DMS153 treated with DMSO at 0.1 percent for 48 hours (cell line): ENCODE measurements around the gene HBP1.
"Not testable (repeated sequence)": the region's sequence is repeated elsewhere in the genome, so short reads cannot be mapped to it uniquely, and the experiment has no call there.

Experiments
- DNase-seq: peaks from one replicate; lab custom pipeline; 2025; ENCODE audit not compliant: unreplicated experiment; lab: John Stamatoyannopoulos, UW

The HBP1 gene

DNA sequence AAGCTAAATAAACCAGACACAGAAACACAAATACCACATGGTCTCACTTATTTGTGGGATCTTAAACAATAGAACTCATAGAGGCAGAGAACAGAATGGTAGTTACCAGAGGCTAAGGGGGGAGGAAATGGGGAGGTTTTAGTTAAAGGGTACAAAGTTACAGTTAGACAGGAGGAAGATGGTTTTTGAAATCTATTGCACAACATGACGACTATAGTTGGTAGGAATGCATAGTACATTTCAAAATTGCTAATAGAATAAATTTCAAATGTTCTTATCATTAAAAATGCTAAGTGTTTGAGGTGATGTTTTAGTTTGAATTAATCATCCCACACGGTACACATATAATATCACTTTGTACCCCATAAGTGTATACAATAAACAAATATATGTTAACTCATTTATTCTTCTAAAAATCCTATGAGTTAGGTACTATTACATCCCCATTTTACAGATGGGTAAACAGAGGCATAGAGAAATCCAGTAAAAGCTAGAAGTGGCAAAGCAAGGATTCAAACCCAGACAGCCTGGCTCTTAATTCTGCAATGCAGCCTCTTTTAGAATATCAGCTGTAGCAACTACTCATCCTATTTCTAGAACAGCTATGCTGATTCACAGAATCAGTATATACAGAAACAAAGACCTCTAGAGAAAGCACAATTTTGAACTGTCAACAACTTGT, 50.9 kb downstream of the HBP1 start:
- DNase-seq: no peak

DNA sequence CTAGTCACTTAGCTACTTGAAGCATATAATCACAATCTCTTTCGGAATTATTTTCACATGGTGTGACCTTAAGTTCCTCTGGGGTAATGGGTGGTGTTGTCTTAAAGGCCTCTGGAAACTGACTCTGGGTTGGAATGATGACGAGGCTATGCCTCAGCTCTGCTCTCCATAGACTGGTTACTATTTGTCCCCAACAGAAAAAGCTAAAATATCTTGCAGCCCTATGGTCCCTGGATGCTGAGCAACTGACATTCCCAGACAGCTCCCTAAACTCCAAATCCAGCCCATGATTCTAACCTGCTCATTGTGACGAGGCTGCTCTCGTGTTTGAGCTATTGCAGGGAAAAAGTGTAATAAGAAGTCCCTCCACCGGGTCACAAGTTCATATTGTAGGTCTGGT, 51.6 kb downstream of the HBP1 start:
- no peak for DNase-seq

DNA sequence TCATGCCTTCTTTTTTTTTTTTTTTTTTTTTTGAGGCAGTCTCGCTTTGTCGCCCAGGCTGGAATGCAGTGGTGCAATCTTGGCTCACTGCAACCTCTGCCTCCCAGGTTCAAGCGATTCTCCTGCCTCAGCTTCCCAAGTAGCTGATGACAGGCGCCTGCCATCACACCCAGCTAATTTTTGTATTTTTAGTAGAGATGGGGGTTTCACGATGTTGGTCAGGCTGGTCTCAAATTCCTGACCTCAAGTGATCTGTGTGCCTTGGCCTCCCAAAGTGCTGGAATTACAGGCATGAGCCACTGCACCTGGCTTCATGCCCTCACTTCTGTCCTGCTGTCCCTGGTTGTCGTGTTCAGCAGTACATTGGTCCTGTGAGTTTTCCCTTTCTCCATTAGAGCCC, 52.0 kb downstream of the HBP1 start:
- DNase-seq: not testable (repeated sequence)

DNA sequence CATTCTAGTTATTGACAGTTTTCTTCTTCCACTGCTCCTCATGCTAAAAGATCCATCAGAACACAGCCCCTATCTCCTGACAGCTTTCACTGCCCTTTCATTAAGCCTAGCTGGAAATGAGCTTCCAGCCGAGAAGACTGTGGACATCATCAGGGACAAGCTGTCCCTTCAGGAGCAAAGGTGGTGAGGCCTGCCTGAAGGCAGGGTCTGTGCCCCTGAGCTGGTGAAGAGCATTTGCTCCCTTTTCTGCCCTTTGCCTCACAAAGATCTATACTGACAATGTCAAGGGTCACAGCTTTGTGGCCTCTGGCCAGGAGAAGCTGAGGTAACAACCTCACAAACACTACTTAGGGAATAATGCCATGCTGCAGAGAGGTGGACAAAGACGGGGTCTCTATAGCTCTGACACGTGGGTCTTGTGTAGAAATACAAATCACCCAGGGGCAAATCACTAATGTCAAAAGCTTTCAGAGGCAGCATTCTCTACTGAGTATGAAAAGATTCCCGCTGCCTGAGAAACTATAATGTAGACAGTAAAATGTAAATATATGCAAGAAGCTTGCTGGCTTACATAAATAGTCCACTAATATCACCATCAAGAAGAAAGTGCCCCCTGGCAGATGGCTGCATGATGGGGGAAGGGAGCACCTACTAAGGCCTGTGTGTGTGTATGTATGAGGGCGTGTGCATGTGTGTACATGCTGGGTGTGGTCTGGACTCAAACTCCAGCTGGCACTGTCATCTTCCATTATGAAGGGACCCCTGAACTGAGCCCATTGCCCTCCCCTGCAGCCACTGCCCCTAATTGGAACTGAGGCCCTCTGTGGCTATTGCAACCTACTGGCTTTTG, 55.8 kb downstream of the HBP1 start:
- DNase-seq: no peak

DNA sequence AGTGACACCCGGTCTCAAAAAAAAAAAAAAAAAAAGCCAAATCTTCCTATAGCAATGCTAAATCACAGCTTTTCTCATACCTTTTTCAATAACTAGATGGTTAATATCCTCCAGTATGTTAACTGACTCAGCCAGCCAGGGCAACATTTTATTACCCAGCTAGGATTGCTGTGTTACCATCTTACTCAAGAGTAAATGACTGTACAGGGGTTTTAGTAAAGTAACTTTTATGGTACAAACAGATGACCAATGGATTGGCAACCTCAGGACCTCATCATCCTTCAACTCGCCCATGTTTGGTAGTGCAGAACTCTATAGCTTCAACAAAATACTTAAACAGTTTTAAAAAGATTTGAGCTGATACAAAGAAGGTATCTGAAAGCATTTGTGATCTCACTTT, 59.5 kb downstream of the HBP1 start:
- DNase-seq: no peak

DNA sequence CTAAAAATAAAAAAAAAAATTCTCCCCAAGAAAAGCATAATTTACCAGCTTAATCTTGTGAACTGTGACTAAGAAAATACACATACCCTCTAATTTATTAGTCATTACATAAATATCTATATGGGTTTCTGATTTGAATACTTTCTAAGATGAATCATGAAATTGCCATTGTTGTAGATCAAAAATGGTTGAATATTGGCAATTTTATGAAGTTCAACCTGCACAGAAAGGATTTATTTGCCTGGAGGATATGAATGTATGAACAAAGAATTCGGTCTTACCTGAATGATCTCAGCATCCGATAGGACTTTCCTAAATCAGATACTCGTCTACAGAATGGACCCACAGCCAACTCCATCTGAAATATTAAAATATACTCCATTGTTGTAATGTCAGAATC, 61.5 kb downstream of the HBP1 start:
- no peak for DNase-seq

DNA sequence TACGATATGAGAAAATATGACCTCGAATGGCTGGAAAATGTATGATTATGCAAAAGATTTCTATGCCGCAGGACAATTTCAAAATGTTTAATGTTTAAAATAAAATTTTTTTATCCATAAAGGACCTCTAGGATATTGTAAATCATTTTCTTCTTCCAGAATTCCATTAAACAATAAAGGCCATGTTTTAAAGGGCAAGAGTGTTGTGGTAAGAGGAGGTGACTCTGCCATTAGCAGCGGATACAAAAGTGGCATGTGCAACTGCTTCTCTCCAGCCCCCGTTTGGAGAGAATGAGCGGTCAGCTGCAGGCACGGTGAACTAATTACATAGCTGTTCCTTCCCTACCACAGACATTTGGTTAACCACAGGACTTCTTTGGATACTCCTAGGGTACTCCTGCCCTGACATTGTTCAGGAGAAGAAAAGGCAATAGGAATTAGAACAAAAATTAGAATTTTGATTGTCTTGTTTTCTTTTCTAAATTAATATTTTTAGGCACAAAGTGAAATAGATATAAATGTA, 63.8 kb downstream of the HBP1 start:
- DNase-seq: no peak

DNA sequence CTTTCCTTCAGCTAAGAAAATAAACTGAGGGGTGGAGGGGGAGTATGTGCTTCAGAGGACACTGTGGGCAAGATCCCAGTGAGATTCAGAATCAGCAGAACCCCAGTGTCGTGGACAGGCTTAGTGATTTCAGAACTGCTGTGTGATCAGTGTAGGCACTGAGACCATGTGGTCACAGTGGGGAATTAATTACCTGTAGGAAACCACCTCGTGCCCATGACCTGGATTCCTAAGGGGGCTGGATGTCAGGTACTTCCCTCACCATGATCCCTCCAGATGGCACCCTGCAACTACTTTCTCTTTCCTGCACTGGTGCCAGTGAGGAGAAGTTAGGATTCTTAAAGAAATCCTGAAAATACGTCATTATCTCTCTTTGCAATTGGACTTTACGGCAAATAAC, 64.4 kb downstream of the HBP1 start:
- no peak for DNase-seq

DNA sequence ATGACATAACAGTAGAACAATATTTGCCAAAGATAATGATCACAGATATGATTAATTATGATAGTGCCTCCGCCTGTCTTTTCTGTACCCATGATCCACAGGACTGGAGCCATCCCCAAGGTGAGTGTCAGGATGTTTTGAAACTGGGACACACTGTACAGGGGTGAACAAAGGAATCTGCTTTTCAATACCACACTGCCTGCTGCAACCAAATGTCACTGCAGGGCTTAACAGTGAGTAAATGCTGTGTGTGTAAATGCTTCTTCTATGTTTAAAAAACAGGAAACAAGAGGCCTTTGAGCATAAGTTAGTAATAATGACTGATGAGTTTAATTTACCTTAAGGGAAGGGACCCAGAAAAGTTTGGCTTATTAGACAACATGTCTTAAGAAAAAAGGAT, 65.2 kb downstream of the HBP1 start:
- no peak for DNase-seq

DNA sequence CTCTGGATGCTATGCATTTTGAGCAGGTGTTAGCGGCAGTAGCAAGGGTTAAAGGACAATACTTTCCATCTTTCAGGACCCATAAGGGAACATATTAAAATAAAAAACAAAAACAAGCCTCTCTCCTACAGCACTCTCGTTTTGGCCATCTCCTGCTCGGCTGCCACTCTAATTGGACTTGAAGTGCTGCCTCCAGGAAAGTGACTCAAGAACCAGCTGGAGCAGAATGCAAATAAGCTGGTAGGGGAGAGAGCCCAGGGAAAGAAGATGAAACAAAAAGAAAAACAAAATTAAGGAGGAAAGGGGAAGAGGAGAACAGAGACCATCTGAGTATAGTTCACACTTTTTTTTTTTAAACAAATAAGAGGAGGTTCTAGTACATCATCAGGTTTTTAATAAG, 65.6 kb downstream of the HBP1 start:
- DNase-seq: no peak

DNA sequence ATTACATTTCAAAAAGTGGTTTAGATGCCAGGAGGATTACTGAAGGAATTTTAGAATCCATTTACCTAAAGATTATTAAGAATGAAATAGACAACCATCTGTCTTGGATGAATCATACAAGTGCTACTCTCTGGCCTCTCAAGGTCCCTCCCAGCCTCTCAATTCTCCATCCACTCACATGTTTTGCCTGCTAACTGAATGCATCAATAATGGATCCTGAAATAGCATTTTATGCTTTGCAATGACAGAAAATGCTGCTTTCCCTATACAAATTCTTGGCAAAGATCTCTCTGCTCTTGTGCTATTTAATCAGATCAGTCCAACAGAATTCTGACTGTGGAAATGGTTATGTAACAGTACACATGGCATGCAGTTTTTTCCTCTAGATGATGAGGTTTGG, 68.1 kb downstream of the HBP1 start:
- no peak for DNase-seq

DNA sequence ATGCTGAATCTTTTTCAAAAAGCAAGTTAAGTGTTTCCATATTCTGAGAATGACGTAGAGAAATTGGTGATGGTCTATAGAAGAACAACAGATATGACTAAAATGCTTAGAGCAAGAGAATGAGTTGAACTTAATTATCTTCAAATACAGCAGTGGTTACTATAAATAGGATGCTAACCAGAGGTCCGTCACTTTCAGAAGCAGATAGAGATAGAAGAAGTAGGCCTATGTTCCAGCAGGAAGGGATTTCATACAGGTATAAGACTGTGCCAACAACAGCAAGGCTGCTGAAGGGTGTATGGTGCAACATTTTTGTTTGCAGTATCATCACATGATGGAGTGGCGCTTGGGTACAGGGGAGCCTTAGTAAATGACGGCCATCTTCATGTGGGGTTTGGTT, 68.6 kb downstream of the HBP1 start:
- DNase-seq: no peak

DNA sequence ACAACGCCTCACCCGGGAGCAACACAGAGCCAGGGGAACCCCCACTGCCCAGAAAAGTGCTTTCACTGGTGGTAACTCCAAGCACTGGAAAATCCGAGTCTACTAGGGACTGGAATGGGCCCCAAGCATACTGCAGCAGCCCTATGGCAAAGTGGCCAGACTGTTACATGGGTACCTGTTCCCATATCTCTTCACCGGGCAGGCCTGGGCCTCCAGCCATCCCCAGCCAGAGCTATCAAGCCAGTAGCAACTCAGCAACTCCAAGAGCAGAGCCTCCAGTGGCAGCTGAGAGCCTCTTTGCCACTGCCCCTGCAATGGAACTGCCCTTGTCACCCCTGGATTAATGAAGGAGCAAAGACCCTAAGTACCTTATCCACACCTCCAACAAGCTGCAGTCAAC, 73.5 kb downstream of the HBP1 start:
- no peak for DNase-seq

DNA sequence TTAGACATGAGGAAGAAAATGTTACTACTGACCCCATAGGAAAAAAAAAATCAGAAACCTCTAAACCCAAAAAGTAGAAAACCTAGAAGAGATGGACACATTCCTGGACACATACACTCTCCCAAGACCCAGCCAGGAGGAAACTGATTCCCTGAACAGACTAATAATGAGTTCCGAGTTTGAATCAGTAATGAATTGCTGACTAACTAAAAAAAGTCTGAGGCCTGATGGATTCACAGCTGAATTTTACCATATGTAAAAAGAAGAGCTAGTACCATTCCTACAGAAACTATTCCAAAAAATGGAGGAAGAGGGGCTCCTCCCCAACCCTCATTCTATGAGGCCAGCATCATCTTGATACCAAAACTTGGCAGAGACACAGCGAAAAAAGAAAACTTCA, 75.8 kb downstream of the HBP1 start:
- DNase-seq: no peak

DNA sequence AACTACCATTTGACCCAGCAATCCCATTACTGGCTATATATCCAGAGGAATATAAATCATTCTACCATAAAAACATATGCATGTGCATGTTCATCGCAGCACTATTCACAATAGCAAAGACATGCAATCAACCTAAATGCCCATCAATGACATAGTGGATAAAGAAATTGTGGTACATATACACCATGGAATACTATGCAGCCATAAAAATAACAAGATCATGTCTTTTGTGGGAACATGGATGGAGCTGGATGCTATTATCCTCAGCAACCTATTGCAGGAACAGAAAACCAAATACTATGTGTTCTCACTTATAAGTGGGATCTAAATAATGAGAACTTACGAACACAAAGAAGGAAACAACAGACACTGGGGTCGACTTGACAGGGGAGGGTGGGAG, 78.0 kb downstream of the HBP1 start:
- DNase-seq: not testable (repeated sequence)

DNA sequence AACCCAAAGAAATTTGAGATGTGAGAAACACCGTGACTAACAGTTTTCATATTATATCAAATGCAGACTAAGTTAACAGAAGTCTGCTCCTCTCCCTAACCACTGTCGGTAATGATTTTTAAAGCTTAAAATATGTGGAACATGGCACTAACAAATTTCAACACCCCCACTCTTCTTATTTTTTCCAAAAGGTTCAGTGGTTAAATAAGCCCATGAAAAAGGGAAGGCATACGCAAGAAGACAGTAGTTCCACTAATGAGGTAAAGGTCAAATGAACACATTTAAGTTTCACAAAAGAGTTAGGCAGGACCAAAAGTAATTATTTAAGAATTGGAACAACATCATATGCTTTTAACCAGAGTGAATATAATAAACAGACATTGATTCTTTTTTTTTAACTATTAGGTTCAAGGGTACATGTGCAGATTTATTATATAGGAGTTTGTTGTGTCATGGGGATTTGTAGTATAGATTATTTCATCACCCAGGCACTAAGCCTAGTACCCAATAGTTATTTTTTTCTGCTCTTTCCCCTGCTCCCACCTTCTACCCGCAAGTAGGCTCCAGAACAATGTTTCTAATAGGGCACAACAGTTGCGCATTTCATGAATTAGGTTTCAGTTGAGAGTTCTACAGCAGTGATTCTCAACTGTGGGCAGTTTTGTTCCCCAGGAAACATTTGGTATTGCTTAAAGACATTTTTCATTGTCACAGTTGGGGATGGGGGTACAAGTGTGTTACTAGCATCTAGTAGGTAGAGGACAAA, 79.9 kb downstream of the HBP1 start:
- no peak for DNase-seq

DNA sequence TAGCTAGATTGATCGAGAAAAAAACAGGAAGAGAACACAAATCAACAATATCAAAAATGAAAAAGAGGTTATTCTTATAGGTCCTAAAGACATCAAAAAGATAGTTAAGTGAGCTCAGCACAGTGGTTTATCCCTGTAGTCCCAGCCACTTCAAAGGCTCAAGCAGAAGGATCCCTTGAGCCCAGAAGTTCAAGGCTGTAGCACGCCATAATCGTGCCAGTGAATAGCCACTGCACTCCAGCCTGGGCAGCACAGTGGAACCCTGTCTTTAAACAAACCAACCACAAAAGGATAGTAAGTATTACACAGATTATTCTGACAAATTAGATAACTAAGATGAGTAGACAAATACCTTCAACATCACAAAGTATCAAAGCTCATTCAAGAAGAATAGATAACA, 83.2 kb downstream of the HBP1 start:
- no peak for DNase-seq
